ENCODE measurements around the gene DIS3L2. TPM values are rescaled to one million over a fixed set of nuclear protein-coding genes. Genes with fewer than 3 reads are reported as not detected.

DIS3L2 gene
- total RNA-seq, 1 experiment from 2014 or later = 28.5 TPM

GRCh38 chr2:232235716-232236115, 274.2 kb downstream of the DIS3L2 start (continued):
- no peak for TF ChIP-seq PREB (CRISPR knock-in tag; IDR thresholded peaks at IDR 0.05; ENCODE audit: borderline replicate concordance)
- no peak for TF ChIP-seq ZNF423 (CRISPR knock-in tag; IDR thresholded peaks at IDR 0.05)
- no peak for TF ChIP-seq HMGA2 (CRISPR knock-in tag; IDR thresholded peaks at IDR 0.05)
- TF ChIP-seq NFE2L1 (CRISPR knock-in tag; IDR thresholded peaks at IDR 0.05) = no peak
- no peak for TF ChIP-seq HMGXB4 (CRISPR knock-in tag; IDR thresholded peaks at IDR 0.05)
- TF ChIP-seq ZNF425 (CRISPR knock-in tag; conservative IDR thresholded peaks at IDR 0.05) = no peak
- no peak for TF ChIP-seq JUN (CRISPR knock-in tag; IDR thresholded peaks at IDR 0.05)
- no peak for TF ChIP-seq ATF6 (CRISPR knock-in tag; IDR thresholded peaks at IDR 0.05)

- TF ChIP-seq JUN (CRISPR knock-in tag; IDR thresholded peaks at IDR 0.05) (no peak), ZNF281 (CRISPR knock-in tag; IDR thresholded peaks at IDR 0.05) (no peak), CREM (CRISPR knock-in tag; IDR thresholded peaks at IDR 0.05) (no peak), USF2 (CRISPR knock-in tag; IDR thresholded peaks at IDR 0.05) (no peak), FOXP1 (CRISPR knock-in tag; IDR thresholded peaks at IDR 0.05; ENCODE audit: borderline replicate concordance) (no peak), ESRRA (CRISPR knock-in tag; IDR thresholded peaks at IDR 0.05; ENCODE audit: borderline replicate concordance) (no peak), NR3C1 (CRISPR knock-in tag; conservative IDR thresholded peaks at IDR 0.05; ENCODE audit: low read depth) (no peak), NFATC4 (CRISPR knock-in tag; IDR thresholded peaks at IDR 0.05) (no peak), ZNF317 (CRISPR knock-in tag; IDR thresholded peaks at IDR 0.05; ENCODE audit: borderline replicate concordance, low read depth) (no peak), ZSCAN18 (CRISPR knock-in tag; IDR thresholded peaks at IDR 0.05) (no peak), NR1H2 (CRISPR knock-in tag; IDR thresholded peaks at IDR 0.05) (no peak), ZNF423 (CRISPR knock-in tag; IDR thresholded peaks at IDR 0.05) (no peak), EMX1 (CRISPR knock-in tag; IDR thresholded peaks at IDR 0.05) (no peak), CBFB (CRISPR knock-in tag; IDR thresholded peaks at IDR 0.05; ENCODE audit: low read depth) (no peak), GRHL2 (CRISPR knock-in tag; IDR thresholded peaks at IDR 0.05; ENCODE audit: insufficient replicate concordance, severe bottlenecking) (no peak), MLX (CRISPR knock-in tag; IDR thresholded peaks at IDR 0.05) (no peak), NFE2L1 (CRISPR knock-in tag; IDR thresholded peaks at IDR 0.05) (no peak), RELA (CRISPR knock-in tag; IDR thresholded peaks at IDR 0.05; ENCODE audit: borderline replicate concordance) (no peak)
- ATAC-seq (no peak), DNase-seq (ENCODE audit: low spot score) (no peak)
- ChIA-PET POLR2A (no interaction called here), CTCF (interaction anchor here (0.6 to 1.0 kb wide), 4 partner anchors 22 to 335 kb away, joined by 3 to 4 read pairs (median 4); no protein-coding TSS in a partner anchor)
- Mint-ChIP-seq H3K27ac (no peak overlapping the region), H3K4me3 (no peak overlapping the region), H3K27me3 (ENCODE audit: low read depth) (no peaks in the 10 kb centered on the region), H3K9me3 (no peaks in the 10 kb centered on the region), H3K36me3 (no peaks in the 10 kb centered on the region), H3K4me1 (peaks cover 25% of the 10 kb centered on the region)
Measured at GRCh38 chr2:232236200-232236599, 274.7 kb downstream of the DIS3L2 start.

Data from WTC11 (cell line).